MV-4-11 (cell line): ENCODE measurements around the gene TMEM164.
A peak's percentile ranks its signal among the peaks of the same experiment; 100 is the strongest.

Experiments used
- DNase-seq: peaks from one replicate; lab custom pipeline; 2025; lab: John Stamatoyannopoulos, UW

Gene TMEM164

DNA sequence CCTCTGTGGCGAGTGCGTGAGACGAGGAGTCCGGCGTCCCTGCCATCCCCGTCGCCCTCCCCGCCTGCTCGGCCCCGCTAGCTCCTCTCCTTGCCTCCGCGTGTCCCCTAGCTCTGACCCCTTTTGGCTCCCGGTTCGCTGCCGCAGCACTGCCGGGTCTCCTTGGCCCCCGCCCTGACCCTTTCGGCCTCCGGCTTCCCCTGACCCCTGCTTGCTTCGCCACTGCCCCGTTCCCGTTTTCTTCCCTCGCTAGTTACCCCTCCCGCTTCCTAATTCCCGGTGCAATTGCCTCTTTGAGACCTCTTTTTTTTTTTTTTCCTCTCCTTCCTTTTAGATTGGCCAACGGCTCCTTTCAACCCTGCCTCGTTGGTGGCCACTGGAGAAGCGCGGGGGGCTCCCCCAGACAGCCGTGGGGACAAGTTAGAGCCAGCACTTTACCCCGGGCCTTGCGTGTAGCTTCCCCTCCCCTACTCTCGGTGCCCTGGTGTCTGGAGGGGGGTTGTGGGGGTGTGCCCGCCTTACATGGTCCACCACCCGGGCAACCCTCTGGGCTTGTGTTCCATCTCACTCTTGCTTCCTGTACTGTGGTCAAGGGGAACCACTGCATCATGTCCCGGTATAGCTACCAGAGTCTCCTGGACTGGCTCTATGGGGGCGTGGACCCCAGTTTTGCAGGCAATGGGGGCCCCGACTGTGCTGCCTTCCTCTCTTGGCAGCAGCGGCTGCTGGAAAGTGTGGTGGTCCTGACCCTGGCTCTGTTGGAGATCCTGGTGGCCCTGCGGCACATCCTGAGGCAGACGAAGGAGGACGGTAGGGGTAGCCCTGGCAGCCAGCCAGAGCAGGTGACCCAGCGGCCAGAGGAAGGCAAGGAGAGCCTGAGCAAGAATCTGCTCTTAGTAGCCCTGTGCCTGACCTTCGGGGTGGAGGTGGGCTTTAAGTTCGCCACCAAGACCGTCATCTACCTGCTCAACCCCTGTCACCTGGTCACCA lies 548 bp downstream of the TMEM164 start:
- no peak for DNase-seq

- no peak for DNase-seq
These were observed 1.3 kb downstream of the TMEM164 start for GRCh38 chrX:110004215-110004614.

- DNase-seq: no peak
These were observed 1.9 kb downstream of the TMEM164 start for GRCh38 chrX:110004731-110005369.

GRCh38 chrX:110006161-110006560 lies 3.2 kb downstream of the TMEM164 start:
- no peak for DNase-seq

GRCh38 chrX:110006821-110007375 lies 4.0 kb downstream of the TMEM164 start:
- DNase-seq: peak; percentile 28

- DNase-seq: no peak
These were observed 5.2 kb downstream of the TMEM164 start for GRCh38 chrX:110008011-110008635.

GRCh38 chrX:110012818-110013485 lies 10.0 kb downstream of the TMEM164 start:
- no peak for DNase-seq

DNA sequence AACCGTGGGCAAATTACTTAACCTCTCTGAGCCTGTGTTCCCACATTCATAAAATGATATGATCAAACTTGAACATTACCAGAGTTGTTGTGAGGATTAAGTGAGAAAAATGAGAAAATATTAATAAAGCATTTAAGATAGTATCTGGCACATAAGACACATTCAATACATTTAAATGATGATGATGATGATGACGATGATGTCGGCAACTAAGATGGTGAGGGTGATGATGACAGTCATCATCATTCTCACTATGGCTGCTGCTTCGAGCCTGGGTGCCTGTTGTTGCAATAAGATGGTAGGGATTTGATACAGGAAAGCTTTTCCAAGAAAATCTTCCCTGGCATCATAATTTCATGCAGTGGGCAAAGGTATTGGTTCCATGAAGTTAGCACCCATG lies 11.1 kb downstream of the TMEM164 start:
- no peak for DNase-seq

DNA sequence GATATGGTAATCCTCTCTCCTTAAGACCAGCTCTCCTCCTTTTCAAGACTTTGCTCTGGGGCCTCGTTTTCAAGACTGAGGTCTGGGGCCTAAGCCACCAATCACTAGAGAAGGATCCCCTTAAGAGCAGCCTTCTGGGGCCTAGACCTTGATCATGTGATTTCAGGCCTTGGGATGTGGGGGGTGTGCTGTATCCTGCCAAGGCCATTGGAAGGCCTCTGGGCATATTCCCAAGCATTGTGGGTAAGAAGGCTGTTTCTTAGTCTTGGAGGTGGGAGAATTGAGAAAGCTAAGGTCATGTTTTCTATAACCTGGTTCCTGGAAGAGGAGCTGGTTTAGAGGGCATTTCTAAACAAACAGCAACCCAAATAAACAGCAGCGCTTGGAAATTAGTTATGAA lies 12.1 kb downstream of the TMEM164 start:
- no peak for DNase-seq

- DNase-seq: no peak
These were observed 13.0 kb downstream of the TMEM164 start for GRCh38 chrX:110015915-110016314.

DNA sequence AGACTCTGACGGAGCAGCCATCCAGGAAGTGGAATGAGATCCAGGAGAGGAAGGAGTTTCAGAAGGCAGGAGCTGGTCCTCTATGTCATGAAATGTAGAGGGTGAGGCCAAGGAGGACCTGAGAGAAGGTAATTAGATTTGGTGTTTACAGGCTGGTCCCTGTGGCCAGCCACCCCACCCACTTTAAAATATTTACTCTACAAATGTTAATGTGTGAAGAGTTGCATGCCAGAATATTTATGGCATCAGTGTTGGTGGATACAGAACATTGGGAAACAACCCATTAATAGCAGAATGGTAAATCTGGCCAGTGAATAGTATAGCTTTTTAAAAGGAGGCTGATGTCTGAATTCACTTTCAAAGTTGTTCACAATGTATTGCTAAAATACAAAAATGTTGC lies 17.6 kb downstream of the TMEM164 start:
- no peak for DNase-seq

- DNase-seq: no peak
These were observed 18.5 kb downstream of the TMEM164 start for GRCh38 chrX:110021258-110022022.

DNA sequence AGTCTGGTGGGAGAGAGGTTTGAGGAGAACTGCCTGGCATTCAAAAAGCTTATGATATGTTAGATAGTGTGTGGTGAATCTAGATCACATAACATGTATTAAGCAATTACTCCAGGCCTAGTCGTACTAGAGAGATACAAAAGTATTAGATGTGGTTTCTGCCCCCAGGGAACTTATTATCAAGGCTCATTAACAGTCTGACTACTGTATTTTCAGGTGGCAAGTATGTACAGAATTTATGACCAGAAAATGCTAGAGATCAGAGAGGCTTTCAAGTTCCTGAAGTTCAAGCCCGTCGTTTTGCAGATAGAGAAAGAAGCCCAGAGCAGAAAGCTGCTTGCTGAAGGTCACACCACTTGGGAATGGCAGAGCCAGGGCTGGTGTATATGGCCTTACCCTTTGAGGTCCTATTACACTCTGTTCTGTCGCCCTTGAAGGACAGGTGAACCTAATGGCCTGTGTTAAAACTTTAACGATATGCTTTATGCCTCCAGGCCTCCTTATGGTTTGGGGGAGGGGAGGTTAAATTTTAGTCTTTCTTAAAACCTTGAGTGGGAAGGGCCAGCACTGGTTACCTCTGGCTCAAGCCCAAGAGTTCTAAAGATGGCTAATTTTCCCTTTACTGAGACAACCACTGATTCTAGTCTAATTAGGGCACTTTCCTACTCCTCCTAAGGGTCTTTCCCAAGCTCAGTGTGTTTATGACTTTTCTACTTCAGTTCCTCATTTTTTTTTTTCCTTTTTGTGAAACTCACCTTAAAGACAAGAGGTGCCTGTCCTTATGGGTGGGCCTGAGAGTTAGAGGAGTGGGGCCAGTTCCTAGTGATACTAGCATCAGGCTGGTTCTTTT lies 19.9 kb downstream of the TMEM164 start:
- DNase-seq: no peak

- no peak for DNase-seq
These were observed 22.5 kb downstream of the TMEM164 start for GRCh38 chrX:110025395-110025794.

DNA sequence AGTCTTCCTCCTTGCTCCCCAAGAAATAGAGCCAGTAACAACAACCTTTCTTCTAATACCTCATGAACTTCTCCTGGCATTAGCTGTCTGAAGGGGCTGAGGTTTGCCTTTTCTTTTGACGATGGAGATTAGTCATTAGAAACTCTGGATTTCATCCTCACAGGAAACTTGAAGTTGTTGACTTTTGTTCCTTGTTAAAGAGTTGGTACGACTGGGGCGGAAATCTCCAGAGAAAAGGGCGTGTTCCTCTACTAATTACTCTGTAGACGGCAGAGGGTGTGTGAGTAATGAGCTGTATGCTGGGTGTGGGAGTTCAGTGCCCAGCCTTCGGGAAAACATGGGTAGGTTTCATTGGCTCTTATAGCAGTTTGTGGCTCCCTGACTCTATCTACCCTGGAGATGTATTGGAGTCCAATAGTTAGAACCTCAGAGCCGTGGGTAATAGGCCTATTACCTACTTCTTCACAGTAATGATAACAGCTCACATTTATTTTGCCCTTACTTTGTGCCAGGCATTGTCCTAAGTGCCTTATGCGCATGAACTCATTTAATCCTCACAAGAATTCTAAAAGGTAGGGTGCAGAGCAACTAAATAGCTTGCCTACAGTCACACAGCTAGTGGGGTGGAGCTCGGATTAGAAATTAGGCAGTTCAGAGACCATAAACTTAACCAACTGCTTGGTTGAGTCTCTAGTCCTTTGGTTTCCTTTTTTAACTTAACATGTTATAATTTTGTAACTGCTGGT lies 23.4 kb downstream of the TMEM164 start:
- no peak for DNase-seq

GRCh38 chrX:110032534-110033147 lies 29.7 kb downstream of the TMEM164 start:
- no peak for DNase-seq

DNA sequence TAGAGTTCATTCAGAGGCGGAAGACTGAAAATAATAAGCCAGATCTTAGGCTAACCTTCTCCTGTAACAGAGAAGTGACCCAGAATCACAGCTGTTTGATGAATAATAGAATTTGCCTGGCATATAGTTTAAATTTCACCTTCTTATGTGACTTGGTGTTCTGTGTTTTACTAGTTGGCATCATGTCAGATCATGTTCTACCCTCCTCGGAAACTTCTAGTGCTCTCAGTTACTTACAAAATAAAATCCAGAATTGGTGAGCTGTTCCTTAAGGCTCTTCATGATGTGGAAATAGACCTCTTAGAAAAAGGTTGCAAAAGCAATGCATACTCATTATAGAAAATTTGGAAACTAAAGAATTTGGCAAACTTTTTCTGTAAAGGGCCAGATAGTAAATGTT lies 31.1 kb downstream of the TMEM164 start:
- DNase-seq: no peak

GRCh38 chrX:110036162-110037033 lies 33.5 kb downstream of the TMEM164 start:
- peak; percentile 58 for DNase-seq
